Right forelimb (tissue), 1 donor: Measurements from ENCODE around the gene NTMT1.

Experiments
- DNase-seq: peaks from one replicate; pipeline ENCODE4 v3.0.0-alpha.2; 2018

The NTMT1 gene

GRCh38 chr9:129597355-129598088 lies 28.4 kb upstream of the NTMT1 start:
- peak; percentile 80 for DNase-seq

- DNase-seq: no peak
These were observed 27.8 kb upstream of the NTMT1 start for GRCh38 chr9:129598089-129598596.

- no peak for DNase-seq
These were observed 24.8 kb upstream of the NTMT1 start for GRCh38 chr9:129601082-129601674.

GRCh38 chr9:129602598-129603415 lies 23.2 kb upstream of the NTMT1 start:
- DNase-seq: no peak

- DNase-seq: no peak
These were observed 21.8 kb upstream of the NTMT1 start for GRCh38 chr9:129604056-129604765.

GRCh38 chr9:129604766-129605163 lies 21.2 kb upstream of the NTMT1 start:
- DNase-seq: no peak

- no peak for DNase-seq
These were observed 19.6 kb upstream of the NTMT1 start for GRCh38 chr9:129606161-129607026.

GRCh38 chr9:129607027-129607387 lies 19.0 kb upstream of the NTMT1 start:
- no peak for DNase-seq

GRCh38 chr9:129608561-129609481 lies 17.1 kb upstream of the NTMT1 start:
- DNase-seq: no peak

GRCh38 chr9:129609486-129610212 lies 16.3 kb upstream of the NTMT1 start:
- peak; percentile 79 for DNase-seq

GRCh38 chr9:129610213-129610472 lies 15.8 kb upstream of the NTMT1 start:
- no peak for DNase-seq

- DNase-seq: peak; percentile 88
These were observed 15.3 kb upstream of the NTMT1 start for GRCh38 chr9:129610473-129611306.

- no peak for DNase-seq
These were observed 14.6 kb upstream of the NTMT1 start for GRCh38 chr9:129611307-129611800.

- DNase-seq: no peak
These were observed 13.8 kb upstream of the NTMT1 start for GRCh38 chr9:129612123-129612522.

GRCh38 chr9:129612815-129613519 lies 13.0 kb upstream of the NTMT1 start:
- no peak for DNase-seq

- DNase-seq: no peak
These were observed 12.3 kb upstream of the NTMT1 start for GRCh38 chr9:129613520-129614175.

- DNase-seq: no peak
These were observed 11.0 kb upstream of the NTMT1 start for GRCh38 chr9:129614932-129615331.
